ENCODE measurements around the gene IGFBP1.
"Not testable (repeated sequence)": the region's sequence is repeated elsewhere in the genome, so short reads cannot be mapped to it uniquely, and the experiment has no call there.

IGFBP1 gene

GRCh38 chr7:45939574-45939973 is 51.3 kb downstream of the IGFBP1 start:
- no peak for DNase-seq

DNA sequence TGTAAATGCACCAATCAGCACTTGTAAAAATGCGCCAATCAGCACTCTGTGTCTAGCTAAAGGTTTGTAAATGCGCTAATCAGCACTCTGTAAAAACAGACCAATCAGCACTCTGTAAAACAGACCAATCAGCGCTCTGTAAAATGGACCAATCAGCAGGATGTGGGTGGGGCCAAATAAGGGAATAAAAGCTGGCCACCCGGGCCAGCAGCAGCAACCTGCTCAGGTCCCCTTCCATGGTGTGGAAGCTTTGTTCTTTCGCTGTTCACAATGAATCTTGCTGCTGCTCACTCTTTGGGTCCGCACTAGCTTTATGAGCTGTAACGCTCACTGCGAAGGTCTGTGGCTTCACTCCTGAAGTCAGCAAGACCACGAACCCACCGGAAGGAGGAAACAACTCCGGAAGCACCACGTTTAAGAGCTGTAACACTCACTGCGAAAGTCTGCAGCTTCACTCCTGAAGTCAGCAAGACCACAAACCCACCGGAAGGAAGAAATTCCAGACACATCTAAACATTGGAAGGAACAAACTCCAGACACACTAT is 52.0 kb downstream of the IGFBP1 start:
- not testable (repeated sequence) for DNase-seq

- no peak for DNase-seq
Observed at GRCh38 chr7:45940939-45941338, 52.7 kb downstream of the IGFBP1 start.
